ENCODE measurements around the gene CDH4. TPM values are rescaled to one million over a fixed set of nuclear protein-coding genes. Genes with fewer than 3 reads are reported as not detected.
A peak's percentile ranks its signal among the peaks of the same experiment; 100 is the strongest.

The CDH4 gene
- total RNA-seq, 1 experiment from 2014 or later: 5.3 TPM

DNA sequence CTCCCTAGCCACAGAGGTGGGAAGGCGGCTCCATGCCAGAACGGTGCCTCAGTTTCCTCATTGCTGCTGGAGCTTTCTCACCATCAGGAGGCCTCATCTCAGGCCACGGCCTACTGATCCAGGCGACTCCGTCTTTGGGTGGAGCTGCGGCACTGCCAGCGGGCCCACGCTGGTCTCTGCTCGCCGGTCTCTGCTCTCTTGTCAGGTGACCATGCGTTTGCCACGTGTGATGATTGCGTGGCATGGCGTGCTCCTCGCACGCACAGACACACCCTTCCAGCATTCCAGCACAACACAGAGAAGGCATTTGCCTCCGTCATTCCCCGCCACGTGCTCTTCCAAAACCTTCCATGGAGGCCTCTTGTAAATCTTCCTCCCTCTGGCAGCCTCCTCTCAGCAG is 271.1 kb downstream of the CDH4 start:
- ChIA-PET CTCF (no interaction called here), POLR2A (no interaction called here)
- DNase-seq (ENCODE audit: low spot score): no peak
- Mint-ChIP-seq H3K27me3 (ENCODE audit: low read depth) (peaks cover 20% of the 10 kb centered on the region), H3K36me3 (no peaks in the 10 kb centered on the region; the same call in 1 of the 2 replicates), H3K4me1 (peaks cover 19% of the 10 kb centered on the region), H3K4me3 (no peak overlapping the region), H3K9me3 (peaks cover 8% of the 10 kb centered on the region), H3K27ac (no peak overlapping the region)
- ATAC-seq: no peak
- TF ChIP-seq MXD4 (CRISPR knock-in tag; IDR thresholded peaks at IDR 0.05; ENCODE audit: borderline replicate concordance) (no peak), ZNF219 (CRISPR knock-in tag; IDR thresholded peaks at IDR 0.05; ENCODE audit: borderline replicate concordance) (no peak), ZBTB21 (CRISPR knock-in tag; IDR thresholded peaks at IDR 0.05; ENCODE audit: borderline replicate concordance) (no peak)
- TF ChIP-seq, protein P1, sequence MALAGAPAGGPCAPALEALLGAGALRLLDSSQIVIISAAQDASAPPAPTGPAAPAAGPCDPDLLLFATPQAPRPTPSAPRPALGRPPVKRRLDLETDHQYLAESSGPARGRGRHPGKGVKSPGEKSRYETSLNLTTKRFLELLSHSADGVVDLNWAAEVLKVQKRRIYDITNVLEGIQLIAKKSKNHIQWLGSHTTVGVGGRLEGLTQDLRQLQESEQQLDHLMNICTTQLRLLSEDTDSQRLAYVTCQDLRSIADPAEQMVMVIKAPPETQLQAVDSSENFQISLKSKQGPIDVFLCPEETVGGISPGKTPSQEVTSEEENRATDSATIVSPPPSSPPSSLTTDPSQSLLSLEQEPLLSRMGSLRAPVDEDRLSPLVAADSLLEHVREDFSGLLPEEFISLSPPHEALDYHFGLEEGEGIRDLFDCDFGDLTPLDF (CRISPR knock-in tag; IDR thresholded peaks at IDR 0.05): no peak
- TF ChIP-seq, protein P2, sequence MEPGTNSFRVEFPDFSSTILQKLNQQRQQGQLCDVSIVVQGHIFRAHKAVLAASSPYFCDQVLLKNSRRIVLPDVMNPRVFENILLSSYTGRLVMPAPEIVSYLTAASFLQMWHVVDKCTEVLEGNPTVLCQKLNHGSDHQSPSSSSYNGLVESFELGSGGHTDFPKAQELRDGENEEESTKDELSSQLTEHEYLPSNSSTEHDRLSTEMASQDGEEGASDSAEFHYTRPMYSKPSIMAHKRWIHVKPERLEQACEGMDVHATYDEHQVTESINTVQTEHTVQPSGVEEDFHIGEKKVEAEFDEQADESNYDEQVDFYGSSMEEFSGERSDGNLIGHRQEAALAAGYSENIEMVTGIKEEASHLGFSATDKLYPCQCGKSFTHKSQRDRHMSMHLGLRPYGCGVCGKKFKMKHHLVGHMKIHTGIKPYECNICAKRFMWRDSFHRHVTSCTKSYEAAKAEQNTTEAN (CRISPR knock-in tag; IDR thresholded peaks at IDR 0.05): no peak
- TF ChIP-seq, protein P3, sequence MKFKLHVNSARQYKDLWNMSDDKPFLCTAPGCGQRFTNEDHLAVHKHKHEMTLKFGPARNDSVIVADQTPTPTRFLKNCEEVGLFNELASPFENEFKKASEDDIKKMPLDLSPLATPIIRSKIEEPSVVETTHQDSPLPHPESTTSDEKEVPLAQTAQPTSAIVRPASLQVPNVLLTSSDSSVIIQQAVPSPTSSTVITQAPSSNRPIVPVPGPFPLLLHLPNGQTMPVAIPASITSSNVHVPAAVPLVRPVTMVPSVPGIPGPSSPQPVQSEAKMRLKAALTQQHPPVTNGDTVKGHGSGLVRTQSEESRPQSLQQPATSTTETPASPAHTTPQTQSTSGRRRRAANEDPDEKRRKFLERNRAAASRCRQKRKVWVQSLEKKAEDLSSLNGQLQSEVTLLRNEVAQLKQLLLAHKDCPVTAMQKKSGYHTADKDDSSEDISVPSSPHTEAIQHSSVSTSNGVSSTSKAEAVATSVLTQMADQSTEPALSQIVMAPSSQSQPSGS (CRISPR knock-in tag; IDR thresholded peaks at IDR 0.05; ENCODE audit: borderline replicate concordance, low read depth): no peak

DNA sequence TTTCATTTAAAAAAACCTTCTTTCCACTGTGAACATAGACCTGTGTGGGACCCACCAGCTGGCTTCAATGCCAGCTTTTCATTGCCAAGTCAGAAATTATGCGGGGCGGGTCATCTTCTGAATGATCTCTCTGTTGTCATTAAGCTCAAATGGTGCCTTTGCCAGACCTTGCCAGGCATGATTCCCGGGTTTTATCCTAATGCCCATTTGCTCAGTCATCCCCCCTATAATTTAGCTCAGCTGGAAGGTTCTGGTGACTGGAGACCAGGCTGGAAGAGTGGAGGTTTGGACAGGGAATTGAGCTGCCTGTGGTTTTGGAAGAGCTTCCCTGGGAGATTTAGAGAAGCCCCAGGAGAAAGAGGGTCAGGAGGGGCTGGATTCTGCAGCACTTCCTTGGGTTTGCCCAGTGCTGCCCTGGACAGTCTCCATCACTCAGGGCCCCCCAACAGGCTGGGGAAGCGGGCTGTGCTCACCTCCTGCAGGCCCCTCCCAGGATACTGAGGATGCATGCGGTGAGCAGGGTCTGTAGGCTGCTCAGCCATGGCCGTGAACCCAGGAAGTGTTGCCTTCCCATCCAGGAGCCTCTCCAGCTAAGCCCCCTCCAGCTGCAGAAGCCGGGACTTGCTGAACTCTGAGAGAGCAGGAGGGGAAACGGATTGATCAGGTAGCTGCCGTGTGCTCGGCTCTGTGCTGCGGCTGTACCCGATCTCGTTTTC is 273.0 kb downstream of the CDH4 start:
- DNase-seq (ENCODE audit: low spot score): no peak
- no peaks in the 10 kb centered on the region for H3K36me3 Mint-ChIP-seq
- H3K4me3 Mint-ChIP-seq: no peak overlapping the region
- no peak for ATAC-seq
- ChIA-PET CTCF (interaction anchor here (0.7 to 1.0 kb wide), 2 partner anchors 65 to 185 kb away, joined by 3 read pairs; no protein-coding TSS in a partner anchor), POLR2A (no interaction called here)
- peaks cover 15% of the 10 kb centered on the region for H3K27me3 Mint-ChIP-seq (ENCODE audit: low read depth)
- H3K4me1 Mint-ChIP-seq: peaks cover 25% of the 10 kb centered on the region
- no peaks in the 10 kb centered on the region for H3K9me3 Mint-ChIP-seq
- TF ChIP-seq, protein P4, sequence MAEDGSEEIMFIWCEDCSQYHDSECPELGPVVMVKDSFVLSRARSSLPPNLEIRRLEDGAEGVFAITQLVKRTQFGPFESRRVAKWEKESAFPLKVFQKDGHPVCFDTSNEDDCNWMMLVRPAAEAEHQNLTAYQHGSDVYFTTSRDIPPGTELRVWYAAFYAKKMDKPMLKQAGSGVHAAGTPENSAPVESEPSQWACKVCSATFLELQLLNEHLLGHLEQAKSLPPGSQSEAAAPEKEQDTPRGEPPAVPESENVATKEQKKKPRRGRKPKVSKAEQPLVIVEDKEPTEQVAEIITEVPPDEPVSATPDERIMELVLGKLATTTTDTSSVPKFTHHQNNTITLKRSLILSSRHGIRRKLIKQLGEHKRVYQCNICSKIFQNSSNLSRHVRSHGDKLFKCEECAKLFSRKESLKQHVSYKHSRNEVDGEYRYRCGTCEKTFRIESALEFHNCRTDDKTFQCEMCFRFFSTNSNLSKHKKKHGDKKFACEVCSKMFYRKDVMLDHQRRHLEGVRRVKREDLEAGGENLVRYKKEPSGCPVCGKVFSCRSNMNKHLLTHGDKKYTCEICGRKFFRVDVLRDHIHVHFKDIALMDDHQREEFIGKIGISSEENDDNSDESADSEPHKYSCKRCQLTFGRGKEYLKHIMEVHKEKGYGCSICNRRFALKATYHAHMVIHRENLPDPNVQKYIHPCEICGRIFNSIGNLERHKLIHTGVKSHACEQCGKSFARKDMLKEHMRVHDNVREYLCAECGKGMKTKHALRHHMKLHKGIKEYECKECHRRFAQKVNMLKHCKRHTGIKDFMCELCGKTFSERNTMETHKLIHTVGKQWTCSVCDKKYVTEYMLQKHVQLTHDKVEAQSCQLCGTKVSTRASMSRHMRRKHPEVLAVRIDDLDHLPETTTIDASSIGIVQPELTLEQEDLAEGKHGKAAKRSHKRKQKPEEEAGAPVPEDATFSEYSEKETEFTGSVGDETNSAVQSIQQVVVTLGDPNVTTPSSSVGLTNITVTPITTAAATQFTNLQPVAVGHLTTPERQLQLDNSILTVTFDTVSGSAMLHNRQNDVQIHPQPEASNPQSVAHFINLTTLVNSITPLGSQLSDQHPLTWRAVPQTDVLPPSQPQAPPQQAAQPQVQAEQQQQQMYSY (CRISPR knock-in tag; IDR thresholded peaks at IDR 0.05): peak; percentile 43; the same call in 1 of the 2 replicates
- TF ChIP-seq, protein P5, sequence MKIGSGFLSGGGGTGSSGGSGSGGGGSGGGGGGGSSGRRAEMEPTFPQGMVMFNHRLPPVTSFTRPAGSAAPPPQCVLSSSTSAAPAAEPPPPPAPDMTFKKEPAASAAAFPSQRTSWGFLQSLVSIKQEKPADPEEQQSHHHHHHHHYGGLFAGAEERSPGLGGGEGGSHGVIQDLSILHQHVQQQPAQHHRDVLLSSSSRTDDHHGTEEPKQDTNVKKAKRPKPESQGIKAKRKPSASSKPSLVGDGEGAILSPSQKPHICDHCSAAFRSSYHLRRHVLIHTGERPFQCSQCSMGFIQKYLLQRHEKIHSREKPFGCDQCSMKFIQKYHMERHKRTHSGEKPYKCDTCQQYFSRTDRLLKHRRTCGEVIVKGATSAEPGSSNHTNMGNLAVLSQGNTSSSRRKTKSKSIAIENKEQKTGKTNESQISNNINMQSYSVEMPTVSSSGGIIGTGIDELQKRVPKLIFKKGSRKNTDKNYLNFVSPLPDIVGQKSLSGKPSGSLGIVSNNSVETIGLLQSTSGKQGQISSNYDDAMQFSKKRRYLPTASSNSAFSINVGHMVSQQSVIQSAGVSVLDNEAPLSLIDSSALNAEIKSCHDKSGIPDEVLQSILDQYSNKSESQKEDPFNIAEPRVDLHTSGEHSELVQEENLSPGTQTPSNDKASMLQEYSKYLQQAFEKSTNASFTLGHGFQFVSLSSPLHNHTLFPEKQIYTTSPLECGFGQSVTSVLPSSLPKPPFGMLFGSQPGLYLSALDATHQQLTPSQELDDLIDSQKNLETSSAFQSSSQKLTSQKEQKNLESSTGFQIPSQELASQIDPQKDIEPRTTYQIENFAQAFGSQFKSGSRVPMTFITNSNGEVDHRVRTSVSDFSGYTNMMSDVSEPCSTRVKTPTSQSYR (CRISPR knock-in tag; IDR thresholded peaks at IDR 0.05): no peak
- no peak for TF ChIP-seq ZNF423 (CRISPR knock-in tag; IDR thresholded peaks at IDR 0.05)
- TF ChIP-seq, protein P6, sequence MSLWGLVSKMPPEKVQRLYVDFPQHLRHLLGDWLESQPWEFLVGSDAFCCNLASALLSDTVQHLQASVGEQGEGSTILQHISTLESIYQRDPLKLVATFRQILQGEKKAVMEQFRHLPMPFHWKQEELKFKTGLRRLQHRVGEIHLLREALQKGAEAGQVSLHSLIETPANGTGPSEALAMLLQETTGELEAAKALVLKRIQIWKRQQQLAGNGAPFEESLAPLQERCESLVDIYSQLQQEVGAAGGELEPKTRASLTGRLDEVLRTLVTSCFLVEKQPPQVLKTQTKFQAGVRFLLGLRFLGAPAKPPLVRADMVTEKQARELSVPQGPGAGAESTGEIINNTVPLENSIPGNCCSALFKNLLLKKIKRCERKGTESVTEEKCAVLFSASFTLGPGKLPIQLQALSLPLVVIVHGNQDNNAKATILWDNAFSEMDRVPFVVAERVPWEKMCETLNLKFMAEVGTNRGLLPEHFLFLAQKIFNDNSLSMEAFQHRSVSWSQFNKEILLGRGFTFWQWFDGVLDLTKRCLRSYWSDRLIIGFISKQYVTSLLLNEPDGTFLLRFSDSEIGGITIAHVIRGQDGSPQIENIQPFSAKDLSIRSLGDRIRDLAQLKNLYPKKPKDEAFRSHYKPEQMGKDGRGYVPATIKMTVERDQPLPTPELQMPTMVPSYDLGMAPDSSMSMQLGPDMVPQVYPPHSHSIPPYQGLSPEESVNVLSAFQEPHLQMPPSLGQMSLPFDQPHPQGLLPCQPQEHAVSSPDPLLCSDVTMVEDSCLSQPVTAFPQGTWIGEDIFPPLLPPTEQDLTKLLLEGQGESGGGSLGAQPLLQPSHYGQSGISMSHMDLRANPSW (CRISPR knock-in tag; conservative IDR thresholded peaks at IDR 0.05; ENCODE audit: low read depth): no peak
- H3K27ac Mint-ChIP-seq: no peak overlapping the region
